ENCODE results near the gene ZNF668.

- TF ChIP-seq CTCF (IDR thresholded peaks at IDR 0.05) = no peak
- no peak for TF ChIP-seq POLR2A (IDR thresholded peaks at IDR 0.05)
Measured at GRCh38 chr16:31063843-31064611, 10.0 kb downstream of the ZNF668 start.
